Subcutaneous adipose tissue (tissue), 4 donors: Measurements from ENCODE around the gene SRPRB. TPM values are rescaled to one million over a fixed set of nuclear protein-coding genes. Genes with fewer than 3 reads are reported as not detected.

Experiments
- total RNA-seq, 4 donors: library from RNA; depleted of rRNA; stranded (reverse); fragments of >200 nt; gene quantifications; one replicate each; pipeline ENCODE4 v1.1.0, GENCODE V29; 2016
- TF ChIP-seq, protein P1 (sequence below): fragments of 450-650 bp; IDR thresholded peaks from one replicate; pipeline ENCODE4 v1.5.1; 2016; ENCODE audit warnings: low read depth, mild to moderate bottlenecking, control low read depth, antibody characterized with exemption, moderate library complexity

Gene SRPRB
- total RNA-seq, 4 donors from 2014 or later = 13.7 to 26.9 (median 23.8) TPM

DNA sequence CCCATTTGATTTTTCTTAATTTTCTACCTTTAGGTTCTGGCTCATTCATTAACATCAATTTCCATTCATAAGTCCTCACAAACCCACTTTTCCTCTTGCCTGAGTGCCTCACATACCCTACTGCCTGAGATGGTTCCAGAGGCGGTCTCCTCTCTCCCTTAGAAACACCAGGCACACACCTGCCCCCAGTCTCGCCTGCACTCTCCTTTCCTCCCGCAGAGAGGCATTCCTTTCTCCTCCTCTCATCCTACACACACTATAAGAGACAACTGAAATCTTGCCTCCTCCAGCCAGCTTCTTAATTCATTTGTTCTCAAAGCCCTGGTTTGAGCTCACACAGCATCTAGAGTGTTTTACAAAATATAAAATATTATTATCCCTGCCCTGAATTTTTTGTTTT lies 31.9 kb upstream of the SRPRB start:
- TF ChIP-seq, protein P1, sequence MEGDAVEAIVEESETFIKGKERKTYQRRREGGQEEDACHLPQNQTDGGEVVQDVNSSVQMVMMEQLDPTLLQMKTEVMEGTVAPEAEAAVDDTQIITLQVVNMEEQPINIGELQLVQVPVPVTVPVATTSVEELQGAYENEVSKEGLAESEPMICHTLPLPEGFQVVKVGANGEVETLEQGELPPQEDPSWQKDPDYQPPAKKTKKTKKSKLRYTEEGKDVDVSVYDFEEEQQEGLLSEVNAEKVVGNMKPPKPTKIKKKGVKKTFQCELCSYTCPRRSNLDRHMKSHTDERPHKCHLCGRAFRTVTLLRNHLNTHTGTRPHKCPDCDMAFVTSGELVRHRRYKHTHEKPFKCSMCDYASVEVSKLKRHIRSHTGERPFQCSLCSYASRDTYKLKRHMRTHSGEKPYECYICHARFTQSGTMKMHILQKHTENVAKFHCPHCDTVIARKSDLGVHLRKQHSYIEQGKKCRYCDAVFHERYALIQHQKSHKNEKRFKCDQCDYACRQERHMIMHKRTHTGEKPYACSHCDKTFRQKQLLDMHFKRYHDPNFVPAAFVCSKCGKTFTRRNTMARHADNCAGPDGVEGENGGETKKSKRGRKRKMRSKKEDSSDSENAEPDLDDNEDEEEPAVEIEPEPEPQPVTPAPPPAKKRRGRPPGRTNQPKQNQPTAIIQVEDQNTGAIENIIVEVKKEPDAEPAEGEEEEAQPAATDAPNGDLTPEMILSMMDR = no peak

DNA sequence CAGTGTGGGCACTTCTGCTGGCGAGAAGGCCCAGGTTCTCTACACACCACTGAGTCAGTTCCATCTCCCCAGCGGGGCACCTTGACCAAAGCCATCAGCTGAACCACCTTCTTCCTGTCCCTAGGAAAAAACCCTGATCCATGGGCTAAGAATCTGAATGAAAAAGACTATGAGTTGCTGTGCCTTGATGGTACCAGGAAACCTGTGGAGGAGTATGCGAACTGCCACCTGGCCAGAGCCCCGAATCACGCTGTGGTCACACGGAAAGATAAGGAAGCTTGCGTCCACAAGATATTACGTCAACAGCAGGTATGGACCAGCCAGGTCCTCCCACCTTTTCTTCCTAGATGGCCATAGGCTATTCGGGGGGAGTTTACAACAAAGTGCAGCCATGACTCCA lies 30.3 kb upstream of the SRPRB start:
- TF ChIP-seq, protein P1 = no peak

DNA sequence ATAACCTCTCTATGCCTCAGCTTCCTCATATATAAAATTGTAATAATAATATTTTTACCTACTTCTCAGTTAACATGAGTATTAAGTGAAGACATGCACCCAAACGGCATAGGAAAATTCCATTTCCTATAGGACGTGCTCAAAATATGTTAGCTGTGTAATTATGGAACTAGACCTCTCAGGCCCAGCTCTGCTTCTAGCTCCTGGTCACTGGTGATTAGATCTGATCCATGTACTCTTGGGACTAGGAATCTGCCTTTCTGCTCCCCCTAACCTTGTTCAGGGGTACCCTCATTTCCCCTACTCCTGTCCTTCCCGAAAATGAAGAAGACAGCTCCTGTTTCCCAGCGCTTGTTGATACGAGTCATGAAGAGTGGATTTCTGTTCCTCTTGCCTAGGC lies 29.8 kb upstream of the SRPRB start:
- TF ChIP-seq, protein P1 = no peak

DNA sequence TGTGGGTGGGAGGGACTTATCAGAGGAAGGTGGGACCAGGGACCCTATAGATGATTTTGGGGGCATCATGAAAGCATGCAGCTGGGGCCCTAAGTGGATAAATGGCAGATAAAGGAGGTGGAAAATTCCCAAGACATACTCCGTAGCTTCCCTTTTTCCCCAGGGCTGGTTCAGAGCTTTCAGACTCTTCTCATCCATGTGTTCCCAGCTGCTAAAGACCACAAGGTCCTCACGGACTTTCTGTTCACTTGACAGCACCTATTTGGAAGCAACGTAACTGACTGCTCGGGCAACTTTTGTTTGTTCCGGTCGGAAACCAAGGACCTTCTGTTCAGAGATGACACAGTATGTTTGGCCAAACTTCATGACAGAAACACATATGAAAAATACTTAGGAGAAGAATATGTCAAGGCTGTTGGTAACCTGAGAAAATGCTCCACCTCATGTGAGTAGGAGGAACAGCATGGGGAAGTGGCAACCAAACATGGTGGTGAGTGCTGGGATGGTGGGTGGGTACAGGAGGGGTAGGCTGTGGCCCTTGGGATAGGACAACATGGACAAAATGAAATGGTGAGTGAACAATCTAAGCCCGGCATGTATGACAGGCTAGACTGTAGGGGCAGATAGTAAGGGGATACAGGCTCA lies 28.7 kb upstream of the SRPRB start:
- TF ChIP-seq, protein P1 = no peak

DNA sequence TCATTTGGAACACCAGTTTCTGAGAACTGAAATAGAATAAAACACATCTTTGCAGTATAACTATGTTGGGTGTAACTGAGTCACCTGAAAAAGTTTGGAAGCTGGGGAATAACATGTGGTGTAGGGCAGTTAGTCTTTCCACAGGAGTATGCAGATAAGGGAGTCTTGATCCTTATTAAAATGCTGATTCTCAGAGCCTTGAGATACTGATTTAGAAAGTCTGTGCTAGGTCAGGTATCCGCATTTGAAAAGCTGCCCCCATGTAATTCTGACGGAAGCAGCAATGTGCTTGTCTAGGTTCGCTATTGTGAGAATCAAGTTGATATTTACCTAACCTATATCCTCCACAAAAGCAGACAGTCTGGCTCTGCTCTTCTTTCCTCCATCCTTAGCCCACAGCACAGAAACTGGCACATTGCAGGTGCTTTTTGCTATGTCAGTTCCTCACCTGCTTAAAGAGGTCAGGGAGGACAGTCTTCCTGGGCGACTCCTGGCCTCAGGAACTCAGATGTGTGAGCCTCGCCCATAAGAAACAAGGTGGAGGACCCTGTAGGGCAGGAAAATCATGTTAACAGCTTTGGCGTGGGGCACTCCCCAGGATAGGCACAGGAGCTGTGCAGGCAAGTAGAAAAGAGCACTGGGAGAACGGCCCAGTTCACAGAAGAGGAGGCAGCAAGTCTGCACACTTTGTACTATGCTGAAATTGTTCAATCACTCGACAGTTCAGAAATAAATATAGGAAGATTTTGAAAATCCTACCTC lies 27.6 kb upstream of the SRPRB start:
- TF ChIP-seq, protein P1 = no peak

DNA sequence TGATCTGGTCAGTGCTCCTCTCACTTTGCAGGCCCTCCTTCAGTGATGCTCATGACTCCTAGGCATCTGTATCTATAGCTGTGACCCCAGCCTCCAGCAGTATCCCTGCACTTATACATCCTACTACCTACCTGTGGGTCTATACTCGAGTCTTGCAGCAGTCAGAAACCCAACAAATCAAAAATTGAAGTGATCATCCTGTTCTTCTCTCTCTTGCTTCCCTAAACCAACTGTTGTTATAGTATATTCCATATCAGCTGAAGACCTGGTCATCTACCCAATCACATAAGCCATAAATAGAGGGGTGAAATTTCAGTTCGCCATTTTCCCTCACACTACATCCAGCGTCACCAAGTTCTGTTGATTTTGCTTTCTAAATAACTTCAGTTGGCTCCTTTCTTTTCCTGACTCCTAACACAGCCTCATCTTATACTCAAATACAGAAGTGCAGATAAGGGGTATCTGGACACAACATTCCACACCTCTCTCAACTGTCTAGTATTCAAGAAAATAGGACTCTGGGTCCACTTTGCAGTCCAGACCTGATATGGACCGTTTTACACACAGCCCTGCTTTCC lies 25.9 kb upstream of the SRPRB start:
- TF ChIP-seq, protein P1 = no peak

DNA sequence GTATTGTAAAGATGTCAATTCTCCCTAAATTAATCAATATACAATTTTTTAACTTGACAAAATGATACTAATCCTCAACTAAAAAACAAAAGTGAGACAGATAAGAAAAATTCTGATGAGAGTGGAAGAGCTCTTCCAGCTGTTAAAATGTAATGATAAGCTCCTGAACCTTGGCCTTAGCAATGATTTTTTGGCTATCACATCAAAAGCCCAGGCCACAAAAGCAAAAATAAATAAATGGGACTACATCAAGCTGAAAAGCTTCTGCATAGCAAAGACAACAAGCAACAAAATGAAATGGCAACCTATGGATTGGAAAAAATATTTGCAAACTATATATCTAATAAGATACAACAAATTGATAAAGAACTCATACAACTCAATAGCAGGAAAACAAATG lies 24.0 kb upstream of the SRPRB start:
- TF ChIP-seq, protein P1 = no peak
